GM18498 (cell line): ENCODE data around the gene CYSRT1.

ENCODE experiments used
- ATAC-seq: cut with Tn5 transposase; IDR thresholded peaks from one replicate; pipeline ENCODE4 v1.9.1; 2021; ENCODE audit warnings: mild to moderate bottlenecking, moderate library complexity; ENCODE audit not compliant: unreplicated experiment

CYSRT1 gene

GRCh38 chr9:137189297-137190295, 35.4 kb upstream of the CYSRT1 start:
- ATAC-seq, result no peak

- ATAC-seq, result no peak
These were observed 34.6 kb upstream of the CYSRT1 start for GRCh38 chr9:137190315-137190856.

- no peak for ATAC-seq
These were observed 33.7 kb upstream of the CYSRT1 start for GRCh38 chr9:137191245-137191644.

DNA sequence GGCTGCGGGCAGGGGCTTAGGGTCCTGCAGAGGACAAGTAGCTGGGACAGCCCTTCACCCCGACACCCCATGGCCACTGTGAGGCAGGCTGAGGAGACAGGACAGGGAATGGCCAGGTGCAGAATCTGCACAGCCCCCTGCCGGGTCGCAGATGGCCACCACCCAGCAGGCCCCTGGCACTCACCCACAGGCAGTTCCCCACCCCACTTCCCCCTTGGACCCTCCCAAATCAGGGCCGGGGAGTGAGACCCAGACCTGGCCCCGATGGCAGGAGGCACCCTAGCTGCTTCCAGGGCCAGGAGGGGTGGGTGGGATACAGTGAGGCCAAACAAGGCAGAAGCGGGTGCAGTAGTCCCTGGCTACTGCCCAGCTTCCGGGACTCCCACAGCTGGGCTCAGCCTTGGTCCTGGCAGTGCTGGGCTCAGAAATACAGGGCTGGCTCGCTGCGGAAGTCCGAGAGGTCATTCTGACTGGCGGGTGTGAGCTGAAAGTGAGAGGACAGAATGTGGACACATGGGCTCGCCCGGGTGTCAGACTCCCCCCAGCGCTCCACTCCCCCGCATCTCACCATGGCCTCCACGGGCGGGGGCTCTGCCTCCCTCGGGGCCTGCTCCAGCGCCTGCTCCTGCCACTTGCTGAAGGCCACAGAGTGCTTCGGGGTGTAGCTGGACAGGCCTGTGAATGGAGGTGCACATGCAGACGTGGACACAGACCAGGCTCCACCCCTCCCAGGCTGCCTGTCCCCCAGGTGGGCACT, 33.1 kb upstream of the CYSRT1 start:
- ATAC-seq, result no peak

DNA sequence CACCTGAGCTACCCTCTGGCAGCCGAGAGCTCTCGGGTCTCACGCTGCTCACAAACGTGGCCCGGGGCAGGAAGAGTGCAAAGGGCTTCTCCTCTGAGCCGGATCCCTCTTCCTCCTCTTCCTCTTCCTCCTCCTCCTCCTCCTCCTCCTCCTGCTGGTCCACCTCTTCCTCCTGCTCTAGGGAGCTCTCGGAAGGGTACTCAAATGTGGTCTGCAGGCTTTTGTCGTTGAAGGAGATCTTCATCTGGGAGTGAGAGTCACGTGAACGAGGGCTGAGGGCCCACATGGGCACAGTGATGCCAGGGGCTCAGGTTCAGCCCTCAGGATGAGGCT, 32.6 kb upstream of the CYSRT1 start:
- no peak for ATAC-seq

DNA sequence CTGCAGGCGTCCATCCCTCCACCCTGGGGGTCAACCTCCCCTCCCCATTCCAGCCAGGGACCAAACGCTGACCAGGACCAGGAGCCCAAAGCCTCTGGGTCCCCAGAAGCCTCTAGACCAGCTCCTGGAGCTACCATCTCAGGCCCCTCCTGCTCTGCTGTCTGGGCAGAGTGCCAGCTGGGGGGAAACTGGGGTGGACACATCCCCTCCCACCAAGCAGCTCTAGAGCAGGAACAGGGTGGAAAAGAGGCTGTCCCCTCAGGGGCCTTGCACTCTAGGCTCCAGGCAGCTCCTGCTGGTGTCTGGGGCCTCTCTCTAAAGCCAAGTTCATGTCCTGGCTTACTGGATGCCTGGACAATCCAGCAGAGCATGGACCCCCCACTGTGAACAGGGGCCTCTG, 32.1 kb upstream of the CYSRT1 start:
- ATAC-seq, result no peak

- no peak for ATAC-seq
These were observed 31.2 kb upstream of the CYSRT1 start for GRCh38 chr9:137193771-137194170.

- ATAC-seq, result no peak
These were observed 30.6 kb upstream of the CYSRT1 start for GRCh38 chr9:137194388-137194787.

GRCh38 chr9:137194909-137195308, 30.1 kb upstream of the CYSRT1 start:
- no peak for ATAC-seq

GRCh38 chr9:137195525-137196220, 29.3 kb upstream of the CYSRT1 start:
- ATAC-seq, result no peak

DNA sequence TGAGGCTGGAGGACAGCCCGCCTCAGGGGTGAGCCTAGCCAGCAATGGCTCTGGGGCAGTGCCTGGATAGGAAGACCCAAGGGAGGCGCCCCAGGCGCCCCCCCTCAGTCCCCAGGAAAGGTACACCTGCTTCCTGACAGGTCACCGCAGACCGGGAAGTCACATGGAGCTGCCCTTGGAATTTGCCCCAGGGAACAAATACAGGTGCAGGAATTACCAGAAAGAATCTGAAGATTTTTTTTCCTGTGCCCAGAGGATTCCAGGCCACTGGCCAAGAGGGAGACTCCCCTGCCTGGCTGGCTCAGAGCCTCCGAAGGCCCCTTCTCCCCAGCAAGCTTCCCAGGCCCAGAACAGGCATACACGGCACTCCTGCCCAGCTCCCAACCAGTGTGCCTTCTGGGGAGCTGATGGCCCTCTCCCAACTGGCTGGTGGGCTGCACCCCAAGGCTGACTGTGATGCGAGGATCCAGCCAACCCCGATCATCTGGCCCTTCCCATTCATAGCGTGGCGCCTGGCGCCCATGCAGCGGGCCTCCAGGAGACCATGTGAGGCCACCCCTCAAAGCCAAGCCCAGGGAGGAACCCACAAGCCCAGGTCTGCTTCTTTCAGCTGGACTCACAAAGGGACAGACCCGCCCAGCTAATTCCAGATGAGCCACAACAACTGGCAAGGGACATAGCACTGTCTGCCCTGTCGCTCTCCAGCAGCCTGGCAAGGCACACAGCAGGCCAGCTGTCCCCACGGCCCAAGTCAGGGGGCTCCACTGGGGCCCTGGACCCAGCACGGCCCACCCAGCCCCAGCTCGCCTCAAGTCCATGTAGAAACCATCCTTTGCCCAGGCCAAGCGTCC, 26.7 kb upstream of the CYSRT1 start:
- ATAC-seq, result no peak

DNA sequence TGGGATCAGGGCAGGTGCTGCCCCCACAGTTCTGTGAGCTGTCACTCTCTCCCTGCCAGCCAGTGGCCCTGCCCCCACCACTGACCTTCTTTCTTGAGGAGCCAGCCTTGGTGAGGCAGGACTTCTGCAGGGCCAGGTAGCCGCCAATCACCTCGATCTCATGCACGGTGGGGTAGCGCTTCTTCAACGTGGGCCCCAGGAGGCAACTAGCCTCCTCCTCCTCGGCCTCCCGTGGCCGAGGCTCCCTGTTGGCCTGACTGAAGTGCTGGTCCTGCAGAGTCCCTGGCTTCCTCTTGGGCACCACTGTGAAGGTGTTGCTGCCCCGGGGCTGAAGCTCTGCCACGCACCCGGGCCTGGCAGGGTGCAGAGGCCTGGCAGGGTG, 26.1 kb upstream of the CYSRT1 start:
- ATAC-seq, result no peak

GRCh38 chr9:137199411-137200121, 25.4 kb upstream of the CYSRT1 start:
- ATAC-seq, result no peak

DNA sequence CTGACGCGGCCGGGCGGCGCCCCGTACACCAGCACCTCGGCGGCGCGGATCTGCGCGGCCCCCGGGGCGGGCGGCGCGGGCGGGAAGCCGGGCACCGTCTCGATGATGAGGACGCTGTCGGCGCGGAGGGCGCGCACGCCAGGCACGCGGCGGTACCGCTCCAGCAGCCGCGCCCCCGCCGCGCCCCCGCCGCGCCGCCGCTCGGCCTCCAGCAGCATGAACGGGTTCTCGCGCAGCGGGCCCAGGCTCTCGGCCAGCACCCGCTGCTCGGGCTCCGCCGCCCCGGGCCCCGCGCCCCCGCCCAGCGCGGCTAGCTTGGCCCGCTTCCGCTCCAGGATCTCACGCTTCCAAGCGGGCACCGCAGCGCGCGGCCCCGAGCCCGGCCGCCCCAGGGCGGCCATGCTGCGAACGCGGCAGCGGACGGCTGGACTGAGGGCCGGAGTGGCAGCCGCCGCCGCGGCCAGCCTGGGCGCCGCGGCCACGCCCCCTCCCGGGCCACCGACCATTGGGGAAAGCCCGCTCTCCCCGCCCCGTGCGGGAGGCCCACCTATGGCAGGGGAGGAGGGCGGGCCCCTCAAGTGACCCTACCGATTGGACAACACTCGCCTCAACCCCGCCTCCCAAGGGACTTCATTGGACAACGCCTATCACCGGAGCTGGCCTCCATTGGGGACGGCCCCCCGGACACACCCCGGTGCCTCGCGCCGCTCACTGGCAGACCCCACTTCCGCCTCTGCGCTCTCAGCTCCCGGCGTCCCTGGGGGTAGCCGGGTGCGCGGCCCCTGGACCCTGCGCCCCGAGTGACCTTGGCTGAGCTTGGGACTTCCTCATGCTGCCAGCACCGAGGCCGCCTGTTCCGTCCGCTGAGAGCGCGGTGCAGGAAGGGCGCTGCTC, 24.4 kb upstream of the CYSRT1 start, which contains the start of gene TPRN:
TSS of gene TPRN (minus strand) at position 431 of the 894 bp plus-strand sequence. CDS start at position 401, 30 bp downstream.
- ATAC-seq, result peak; percentile 92

GRCh38 chr9:137201205-137201868, 23.6 kb upstream of the CYSRT1 start:
- ATAC-seq, result no peak

DNA sequence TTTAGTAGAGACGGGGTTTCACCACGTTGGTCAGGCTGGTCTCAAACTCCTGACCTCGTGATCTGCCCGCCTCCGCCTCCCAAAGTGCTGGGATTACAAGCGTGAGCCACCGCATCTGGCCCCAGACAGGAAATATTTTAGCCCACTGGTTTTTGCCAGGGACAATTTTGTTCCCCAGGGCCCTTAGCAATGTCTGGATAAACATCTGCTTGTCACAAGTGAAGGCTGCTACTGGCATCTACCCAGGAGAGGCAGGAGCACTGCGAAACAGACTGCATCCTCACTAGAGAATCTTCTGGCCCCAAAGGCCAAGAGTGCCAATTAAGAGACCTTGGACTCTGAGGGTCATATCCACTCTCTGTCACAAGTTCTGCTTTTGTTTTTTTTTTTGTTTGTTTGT, 22.0 kb upstream of the CYSRT1 start:
- no peak for ATAC-seq

GRCh38 chr9:137204731-137205125, 20.2 kb upstream of the CYSRT1 start:
- ATAC-seq, result no peak
